ENCODE data around the gene ATG7.
"Not testable (repeated sequence)": the region's sequence is repeated elsewhere in the genome, so short reads cannot be mapped to it uniquely, and the experiment has no call there.

ATG7 gene

DNA sequence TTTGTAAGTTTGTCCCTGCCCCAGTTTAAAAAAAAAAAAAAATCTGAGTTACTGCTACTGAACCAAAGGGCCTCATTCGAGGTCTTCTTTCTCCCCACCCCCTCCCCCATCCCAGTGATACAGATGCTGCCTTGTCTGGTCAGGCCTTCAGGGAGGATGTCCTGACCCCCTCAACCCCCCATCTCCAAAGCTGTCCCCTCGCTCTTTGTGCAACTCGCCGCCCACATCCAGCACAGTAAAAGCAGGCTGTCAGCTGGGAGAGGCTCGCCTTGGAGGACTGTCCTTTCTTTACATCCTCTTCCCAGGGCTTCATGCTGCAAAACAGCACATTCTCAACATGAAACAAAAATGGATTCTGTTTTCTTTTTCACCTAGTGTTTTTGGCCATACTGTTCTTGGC is 238.2 kb downstream of the ATG7 start:
- DNase-seq = no peak

DNA sequence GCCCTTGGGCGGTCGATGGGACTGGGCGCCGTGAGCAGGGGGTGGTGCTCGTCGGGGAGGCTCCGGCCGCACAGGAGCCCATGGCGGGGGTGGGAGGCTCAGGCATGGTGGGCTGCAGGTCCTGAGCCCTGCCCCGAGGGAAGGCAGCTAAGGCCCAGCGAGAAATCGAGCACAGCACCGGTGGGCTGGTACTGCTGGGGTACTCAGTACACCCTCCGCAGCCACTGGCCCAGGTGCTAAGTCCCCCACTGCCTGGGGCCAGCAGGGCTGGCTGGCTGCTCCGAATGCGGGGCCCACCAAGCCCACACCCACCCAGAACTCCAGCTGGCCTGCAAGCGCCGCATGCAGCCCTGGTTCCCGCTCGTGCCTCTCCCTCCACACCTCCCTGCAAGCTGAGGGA is 239.4 kb downstream of the ATG7 start:
- DNase-seq = not testable (repeated sequence)

DNA sequence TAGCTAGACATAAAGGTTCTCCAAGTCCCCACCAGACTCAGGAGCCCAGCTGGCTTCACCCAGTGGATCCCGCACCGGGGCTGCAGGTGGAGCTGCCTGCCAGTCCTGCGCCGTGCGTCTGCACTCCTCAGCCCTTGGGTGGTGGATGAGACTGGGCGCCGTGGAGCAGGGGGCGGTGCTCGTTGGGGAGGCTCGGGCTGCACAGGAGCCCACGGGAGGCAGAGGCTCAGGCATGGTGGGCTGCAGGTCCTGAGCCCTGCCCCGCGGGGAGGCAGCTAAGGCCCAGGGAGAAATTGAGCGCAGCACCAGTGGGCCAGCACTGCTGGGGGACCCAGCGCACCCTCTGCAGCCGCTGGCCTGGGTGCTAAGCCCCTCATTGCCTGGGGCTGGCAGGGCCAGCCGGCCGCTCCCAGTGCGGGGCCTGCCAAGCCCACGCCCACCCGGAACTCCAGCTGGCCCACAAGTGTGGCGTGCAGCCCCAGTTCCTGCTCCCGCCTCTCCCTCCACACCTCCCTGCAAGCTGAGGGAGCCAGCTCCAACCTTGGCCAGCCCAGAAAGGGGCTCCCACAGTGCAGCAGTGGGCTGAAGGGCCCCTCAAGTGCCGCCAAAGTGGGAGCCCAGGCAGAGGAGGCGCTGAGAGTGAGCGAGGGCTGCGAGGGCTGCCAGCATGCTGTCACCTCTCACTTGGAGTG is 241.1 kb downstream of the ATG7 start:
- DNase-seq = not testable (repeated sequence)

DNA sequence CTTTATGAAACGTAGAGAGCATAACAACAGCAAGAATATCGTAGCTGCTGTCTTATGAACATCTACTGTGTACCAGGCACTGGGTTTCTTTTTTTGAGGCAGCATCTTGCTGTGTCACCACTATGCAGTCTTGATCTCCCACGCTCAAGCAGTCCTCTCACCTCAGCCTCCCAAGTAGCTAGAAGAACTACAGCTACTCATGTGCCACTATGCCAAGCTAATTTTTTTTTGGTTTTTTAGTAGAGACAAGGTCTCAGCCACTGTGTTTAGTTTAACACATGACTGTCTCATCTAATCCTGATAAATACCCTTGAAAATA is 241.6 kb downstream of the ATG7 start:
- DNase-seq = peak in 1 of 4 experiments; percentile 10

DNA sequence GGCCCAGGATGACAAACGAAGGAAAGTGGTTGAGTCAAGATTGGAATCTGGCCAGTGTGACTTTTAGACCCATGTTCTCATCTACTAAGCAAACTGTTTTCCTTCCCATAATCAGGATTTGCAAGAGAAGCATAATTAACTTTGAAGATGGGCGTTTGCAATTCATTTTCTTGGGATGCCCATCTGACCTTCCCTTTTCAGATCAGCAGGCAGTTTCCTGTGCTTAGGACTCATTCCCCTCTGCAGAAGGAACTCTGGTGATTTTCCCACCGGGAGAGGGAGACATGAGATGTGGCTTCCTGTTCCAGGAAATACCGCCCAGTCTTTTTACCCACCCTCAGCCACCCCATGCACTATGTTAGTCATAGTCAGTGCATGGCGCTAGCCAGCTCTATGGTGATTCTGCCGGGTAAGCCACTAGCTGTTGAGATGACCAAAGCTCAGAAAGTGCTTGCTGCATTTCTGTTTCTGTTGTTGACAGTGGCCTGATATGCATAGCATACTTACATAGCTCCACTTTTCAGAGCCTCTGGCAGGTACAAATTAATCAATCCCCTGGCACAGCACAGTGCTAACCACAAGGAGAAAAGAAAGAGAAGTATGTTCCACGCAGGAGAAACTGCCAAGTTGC is 242.1 kb downstream of the ATG7 start:
- DNase-seq = peak; percentile 65 to 80 (median 76)

DNA sequence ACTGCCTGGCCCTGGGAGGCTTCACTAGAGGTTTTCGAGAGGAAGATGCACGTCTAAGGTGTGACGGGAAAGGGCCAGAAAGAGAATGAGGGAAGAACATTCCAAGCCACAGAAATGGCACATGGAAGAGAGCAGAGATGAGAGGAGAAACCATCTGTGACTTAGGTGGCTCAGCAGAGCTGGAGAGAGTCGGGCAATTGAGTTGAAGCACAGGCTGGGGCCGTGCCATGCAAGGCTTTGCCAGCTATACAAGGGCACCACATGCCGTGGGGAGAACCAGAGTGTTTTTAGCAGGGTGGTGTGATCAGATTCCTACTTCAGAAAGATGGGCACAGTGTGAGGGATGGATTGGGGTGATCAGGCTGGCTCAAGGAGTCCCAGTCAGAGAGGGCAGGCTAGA is 245.4 kb downstream of the ATG7 start:
- DNase-seq = no peak

DNA sequence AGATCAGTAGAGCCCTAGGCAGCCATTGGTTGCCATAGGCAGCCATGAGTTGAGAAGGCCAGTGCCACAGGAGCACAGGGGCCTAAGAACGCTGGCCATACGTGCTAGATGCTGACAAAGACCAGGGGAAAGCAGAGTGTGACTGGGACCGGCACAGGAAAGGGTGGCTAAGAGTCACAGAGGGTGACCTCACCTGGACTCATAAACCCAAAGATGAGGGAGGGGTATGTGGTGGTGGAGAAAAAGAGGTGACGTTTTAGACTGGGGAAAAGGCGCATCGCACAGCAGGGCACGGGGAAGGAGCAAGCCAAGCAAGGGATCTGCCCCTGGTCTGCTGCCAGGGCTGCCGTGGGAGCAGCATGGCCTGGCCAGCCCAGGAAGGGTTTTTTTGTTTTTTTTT is 249.0 kb downstream of the ATG7 start:
- DNase-seq = no peak

DNA sequence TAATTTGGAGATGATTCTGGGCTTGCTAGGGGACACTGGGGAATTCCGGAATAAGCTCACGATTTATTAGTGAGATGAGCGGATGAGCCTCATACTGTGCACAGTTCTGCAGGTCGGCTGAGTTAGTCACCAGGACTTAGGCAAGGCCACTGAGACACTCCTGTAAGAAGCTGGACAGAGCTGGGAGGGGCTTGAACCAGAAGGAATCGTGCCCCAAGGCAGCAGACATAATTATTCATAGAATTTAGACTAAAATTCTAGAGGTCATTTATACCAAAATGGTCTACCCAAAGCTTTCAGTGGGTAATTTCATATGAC is 250.2 kb downstream of the ATG7 start:
- DNase-seq = no peak

DNA sequence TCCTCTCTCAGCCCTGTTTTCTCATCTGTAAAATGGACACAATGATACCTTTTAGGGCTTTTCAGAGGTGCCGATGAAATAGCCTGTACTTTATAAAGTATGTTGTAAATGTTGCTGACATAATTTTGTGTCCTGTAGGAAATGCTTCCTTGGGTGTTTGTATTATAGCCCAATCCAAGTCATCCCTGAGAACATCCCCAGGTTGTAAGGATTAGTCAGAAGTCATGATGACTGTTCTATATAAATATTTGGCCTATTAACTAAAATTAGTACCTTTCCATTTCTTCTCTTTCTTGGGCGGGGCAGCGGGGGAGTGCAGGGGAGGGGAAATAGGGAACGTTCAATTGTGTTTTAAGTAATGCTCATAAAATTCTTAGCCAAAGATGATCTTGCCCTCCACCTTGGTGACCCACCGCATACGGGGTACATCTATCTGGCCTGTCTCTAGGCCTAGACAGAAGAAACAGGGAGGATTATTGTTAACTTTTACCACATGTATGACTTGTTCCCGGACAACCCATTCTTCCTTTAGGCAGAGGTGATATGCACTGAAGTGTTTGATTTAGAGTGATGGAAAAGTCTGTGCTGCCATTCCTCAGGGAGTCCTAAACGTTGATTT is 250.9 kb downstream of the ATG7 start:
- DNase-seq = no peak

DNA sequence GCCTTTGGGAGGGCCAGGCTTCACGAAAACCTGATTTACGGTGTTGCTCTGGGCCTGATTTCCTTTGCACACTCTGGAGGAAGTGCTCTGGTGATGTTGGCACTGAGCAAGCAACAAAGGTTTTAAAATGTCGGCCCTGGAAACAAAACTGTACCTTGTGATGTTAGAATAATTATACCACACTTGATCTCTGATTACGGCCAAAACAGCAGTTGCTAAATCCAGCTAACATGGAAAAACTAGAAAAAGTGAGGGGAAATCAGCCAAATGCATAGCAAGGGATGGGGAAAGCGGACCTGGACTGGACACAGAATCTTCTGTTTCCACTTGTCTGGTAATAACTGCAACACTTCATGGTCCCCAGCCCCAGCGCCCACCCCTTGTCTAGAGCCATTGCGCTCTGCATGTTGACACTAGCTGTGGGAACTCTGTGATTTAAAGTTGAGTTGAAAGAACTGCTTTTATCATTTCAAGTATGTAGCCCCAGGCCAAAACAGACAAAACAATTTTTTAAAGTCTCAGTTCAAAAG is 251.4 kb downstream of the ATG7 start:
- no peak for DNase-seq

DNA sequence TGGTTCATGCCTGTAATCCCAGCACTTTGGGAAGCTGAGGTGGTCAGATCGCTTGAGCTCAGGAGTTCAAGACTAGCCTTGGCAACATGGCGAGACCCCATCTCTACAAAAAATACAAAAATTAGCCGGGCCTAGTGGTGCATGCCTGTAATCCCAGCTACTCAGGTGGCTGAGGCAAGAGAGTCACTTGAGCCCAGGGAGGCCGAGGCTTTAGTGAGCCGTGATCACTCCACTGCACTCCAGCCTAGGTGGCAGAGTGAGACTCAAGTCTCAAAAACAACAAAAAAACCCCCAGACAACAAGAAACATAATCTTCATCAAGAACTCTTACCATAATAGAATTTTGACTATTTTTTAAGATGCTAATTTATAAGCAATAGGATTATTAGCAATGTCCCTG is 253.9 kb downstream of the ATG7 start:
- not testable (repeated sequence) for DNase-seq

DNA sequence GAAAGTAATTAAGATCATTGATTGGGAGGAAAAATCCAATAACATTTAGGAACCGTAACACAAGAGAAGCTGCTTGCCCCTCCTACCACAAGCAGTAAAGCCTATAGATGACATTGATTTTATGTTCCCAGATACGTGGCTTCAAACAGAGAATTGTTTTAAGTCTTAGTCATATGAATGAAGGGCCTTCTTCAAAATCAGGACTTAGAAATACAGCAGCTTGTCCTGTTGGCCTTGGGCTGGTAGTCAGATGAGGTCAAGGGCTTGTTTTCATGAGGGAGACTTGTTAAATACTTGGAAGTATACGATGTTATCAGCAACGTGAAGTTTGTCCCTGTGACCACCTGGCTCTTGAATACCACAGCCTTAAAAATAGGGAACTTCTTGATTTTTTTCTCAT is 257.1 kb downstream of the ATG7 start:
- no peak for DNase-seq

DNA sequence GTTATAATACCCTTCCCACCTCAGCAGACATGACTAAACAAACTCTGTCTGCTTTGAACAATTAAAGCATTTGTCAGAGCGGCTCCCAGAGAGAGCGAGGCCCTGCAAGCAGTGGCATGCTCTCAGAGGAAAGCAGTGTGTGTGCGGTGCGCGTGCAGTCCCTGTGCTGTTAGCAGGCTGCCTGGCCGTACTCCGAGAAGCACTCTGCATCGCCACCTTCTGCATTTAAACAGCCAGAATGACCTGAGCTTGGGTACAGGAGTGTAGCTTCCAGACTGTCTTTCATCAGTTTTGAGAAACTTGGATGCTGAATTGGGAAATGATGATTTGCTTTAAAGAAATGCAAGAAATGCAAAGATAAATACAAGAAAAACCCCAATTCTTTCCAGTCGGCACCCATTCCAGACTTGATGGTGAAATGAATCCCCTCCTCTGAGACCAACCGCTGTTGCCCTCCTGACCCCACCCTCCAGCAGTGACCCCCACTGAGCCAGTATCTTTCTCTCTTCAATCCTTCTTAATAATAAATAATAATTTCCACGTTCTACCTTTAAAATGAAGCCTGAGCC is 258.0 kb downstream of the ATG7 start:
- no peak for DNase-seq

DNA sequence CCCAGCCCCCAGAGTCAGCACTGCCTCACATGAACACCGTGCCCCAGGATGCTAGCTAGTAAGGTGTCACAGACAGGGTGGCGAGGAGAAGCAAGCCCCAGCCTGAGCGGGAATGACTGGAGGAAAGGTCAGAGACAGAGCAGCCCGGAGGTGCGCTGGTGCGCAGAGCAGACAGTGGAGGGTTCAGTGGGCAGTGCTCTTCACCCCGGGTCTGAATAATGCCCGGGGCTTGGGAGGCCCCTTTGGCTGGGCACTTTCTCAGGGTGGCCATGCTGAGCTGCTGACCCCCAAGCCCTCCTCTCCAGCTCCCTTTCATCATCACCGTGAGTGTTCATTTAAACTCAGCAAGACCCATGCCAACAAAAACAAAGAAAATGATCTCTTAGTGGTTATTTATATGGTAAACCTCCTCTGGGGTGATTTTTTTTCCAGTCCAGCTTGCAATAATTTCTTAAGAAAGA is 260.8 kb downstream of the ATG7 start:
- DNase-seq = no peak

DNA sequence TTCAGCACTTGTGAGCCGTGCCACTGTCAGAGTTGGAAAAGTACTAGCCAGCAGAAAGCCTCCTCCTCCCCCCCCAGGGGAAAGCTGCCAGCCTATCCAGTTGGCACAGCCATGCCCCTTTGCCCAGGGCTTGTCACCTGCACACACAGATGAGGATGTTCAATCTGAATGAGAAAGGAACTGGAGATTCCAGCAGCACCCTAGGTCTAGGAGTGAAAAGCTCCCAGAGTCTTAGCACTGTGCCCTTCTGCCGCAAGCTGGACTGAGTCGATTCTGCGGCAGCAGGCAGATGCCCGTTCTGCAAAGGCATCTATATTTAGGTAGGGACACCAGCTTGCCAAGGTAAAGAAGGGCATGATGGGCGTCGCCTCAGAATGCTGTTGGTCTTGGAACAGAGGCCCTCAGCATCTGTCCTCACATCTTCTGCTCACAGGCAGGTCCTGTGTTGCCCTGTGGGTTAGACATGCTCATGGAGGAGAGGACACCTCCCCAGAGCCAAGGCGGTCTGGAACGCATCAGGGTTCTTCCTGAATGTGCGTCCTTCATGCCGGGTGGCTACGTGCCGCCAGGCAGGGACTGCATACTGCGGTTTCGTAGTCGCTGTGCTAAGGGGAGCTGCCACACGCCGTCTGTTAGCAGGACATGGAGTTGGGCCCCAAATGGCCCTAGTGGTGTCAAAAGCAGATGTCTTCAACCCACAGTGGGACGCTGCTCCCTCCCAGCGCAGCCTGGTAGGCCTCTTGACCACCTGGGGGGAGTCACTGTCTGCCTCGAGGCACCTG is 262.0 kb downstream of the ATG7 start:
- DNase-seq = no peak

DNA sequence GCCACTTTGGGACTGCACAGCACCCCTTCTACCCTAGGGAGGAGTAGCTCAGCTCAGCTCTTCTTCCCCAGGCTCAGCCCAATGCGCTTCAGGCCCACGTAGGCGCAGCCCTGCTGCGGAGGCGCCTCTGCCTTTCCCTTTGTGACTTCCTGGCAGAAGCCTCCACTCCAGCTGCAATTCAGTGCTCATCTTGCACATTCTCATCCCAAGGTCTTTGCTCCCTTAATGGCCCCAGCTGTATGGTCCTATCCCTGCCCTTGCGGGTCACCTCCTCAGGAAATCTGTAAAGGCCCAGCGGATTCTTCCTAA is 262.6 kb downstream of the ATG7 start:
- no peak for DNase-seq

DNA sequence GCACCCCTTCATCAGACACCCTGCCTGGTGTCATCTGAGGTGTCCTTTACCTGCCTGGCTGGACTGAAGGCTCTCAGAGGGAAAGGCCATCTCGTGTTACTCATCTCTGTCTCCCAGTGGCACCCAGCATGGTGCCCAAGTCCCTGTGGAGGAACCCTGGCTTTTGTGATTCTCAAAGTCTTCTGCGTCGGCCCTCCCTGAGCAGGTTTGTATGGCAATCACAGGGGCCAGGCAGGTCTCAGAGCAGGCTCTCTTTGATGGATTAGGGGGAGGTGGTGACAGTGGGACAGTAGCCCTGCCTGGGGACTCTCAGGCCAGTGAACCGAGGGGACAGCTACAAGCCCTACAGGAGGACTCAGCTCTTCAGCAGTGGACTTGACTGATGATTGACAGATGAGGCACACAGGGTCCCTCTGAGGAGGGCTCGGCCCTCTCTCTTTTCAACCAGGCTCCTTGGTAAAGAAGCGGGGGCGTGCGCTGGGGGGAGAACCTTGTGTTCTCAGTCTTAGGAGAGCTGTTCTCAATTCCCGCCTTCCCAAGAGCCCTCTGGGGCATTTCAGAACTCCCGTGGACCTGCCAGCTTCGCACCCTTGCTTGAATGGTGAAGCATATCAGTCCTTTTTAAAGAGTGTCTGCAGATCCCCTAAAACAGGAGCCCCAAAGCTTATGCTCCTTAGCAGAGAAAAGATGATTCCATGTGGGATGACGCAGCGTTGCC is 263.2 kb downstream of the ATG7 start:
- DNase-seq = no peak

DNA sequence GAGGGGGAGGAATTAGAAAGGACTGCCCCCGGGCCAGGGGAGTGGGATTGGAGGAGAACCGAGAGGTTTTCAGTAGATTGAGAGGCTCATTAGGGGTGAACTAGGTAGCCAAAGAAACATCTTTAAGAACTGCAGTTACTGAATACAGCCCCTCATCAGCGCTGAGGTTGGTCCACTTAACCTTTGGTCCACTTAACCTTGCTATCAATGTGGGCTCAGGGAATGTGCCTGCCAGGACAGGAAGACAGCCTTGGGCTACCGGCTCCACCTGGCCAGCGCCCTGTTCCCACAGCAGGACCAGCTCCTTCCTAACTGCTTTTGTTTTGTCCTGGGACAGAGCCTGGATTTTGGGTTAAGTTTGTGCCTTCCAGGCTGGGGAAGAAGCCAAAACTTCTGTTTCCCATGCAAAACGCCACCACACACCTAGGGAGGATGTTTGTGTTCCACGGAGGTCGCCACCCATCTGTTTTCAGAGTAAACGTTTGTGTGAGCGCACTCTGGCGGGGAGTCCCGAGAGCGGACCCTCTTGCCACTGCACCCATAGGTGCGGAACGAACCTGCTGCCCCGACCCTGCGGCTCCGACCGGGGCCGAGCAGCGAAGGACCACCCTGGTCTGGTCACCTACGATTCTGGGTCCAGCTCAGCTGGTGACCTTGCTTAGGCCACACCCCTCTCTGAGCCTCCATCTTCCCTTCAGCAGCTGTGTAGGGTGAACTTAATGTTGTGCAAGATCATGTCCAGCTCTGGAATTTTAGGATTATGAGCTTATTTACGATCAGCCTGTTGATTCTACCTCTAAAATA is 264.1 kb downstream of the ATG7 start:
- DNase-seq = no peak

DNA sequence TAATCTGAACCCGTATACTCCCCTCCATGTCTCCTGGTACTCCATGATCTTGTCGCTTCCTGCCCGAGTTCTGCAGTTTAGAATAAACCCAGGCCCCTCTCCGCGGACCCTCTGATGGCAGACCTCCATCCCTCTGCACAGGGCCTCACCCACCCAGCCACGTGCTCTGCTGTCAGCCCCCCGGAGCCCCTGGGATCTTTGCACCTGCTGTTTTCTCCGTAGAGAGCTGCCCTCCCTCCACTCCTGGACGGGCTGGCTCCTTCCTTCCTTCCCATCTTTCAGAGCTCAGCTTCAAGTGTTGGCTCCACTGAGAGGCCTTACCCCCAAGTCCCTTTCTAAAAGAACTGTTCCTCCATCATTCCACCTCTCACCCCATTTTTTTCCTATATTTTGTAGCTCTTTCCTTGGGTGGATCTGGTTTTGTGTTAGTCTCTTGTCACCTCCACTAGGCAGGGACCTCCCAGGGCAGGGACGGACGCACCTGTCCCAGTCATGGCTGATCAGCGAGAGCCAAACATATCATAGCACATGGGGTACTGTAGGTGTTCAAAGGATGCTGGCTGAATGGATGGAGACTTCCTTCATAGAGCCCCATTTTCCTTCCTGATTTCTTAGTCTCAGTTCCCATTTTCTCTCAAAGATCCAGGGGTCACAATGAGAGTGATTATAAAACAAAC is 264.9 kb downstream of the ATG7 start:
- DNase-seq = peak in 2 of 4 experiments; percentile 32 to 35

DNA sequence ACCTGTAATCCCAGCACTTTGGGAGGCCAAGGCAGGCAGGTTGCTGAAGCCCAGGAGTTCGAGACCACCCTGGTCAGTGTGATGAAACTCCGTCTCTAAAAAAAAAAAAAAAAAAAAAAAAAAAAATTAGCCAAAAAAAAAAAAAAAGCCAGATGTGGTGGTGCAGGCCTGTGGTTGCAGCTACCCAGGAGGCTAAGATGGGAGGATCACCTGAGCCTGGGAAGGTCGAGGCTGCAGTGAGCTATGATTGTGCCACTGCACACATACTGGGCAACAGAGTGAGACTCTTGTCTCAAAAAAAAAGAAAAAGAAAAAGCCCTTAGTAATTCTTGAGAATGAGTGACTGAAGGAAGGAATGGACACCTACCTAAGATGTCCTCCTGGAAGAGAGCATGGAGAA is 266.4 kb downstream of the ATG7 start:
- no peak for DNase-seq

DNA sequence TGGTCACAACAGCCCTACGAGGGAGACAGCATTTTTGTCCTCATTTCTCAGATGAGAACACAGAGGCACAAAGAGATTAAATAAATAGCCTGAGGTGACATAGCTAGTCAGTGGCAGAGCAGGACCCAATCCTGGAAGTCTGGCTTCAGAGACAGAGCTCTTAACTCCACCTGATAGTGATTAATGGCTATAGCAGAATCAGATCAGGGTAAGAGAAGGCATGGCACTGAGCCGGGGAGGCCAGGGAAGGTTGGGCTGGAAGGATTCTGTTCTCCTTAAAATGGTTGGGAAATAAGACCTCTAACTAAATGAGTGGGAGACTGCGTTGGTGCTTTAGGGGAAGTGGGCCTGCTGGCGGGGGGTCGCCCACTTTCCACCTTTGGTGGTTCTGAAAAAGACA is 267.0 kb downstream of the ATG7 start:
- DNase-seq = peak in 1 of 4 experiments; percentile 19
